ENCODE data around the gene TXLNA.
"Not testable (repeated sequence)": the region's sequence is repeated elsewhere in the genome, so short reads cannot be mapped to it uniquely, and the experiment has no call there.

TXLNA gene

DNA sequence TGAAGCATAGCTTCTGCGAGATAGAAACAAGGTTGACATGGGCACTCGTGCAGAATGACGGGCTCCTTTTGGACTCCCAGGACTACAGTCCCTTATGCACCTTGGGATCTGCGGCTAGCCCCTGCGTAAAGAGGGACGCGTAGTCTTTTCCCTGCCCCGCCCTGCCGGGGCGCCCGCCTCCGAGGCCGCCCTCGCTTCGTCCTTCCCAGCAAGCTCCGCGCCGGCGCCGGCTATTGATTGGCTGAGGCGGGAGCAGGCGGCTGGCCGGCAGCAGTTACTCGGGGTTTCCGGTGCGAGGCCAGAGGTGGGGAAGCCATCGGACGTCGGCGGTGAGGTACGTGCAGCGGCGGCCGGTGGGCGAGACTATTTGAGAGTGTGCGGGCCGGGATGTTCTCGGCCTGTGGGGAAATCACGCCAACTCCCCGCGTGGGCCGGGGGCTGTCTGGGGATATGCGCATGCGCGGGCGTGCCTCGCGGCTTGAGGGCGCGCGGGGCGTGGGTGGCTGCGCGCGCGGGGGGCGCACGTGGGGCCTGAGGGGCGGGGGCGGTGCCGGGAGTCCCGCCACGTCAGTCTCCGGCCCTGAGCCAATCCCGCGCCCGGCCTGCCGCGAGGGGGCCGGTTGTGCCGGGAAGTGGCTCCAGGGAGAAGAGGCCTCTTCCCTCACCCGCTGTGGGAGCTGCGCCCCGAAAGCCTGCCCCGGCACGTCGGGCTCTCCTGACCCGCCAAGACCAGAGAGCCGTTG is at the start of gene TXLNA:
Gene TXLNA (plus strand): TSS at position 233 of the 743 bp plus-strand sequence. CDS start 671 bp downstream, outside the sequence.
- peak; percentile 94 for DNase-seq
- in situ Hi-C loops (cut with MboI; ENCODE audit: low pct_unique_long_range_greater_than_20kb, low sequenced_read_pairs): no loop called here

DNA sequence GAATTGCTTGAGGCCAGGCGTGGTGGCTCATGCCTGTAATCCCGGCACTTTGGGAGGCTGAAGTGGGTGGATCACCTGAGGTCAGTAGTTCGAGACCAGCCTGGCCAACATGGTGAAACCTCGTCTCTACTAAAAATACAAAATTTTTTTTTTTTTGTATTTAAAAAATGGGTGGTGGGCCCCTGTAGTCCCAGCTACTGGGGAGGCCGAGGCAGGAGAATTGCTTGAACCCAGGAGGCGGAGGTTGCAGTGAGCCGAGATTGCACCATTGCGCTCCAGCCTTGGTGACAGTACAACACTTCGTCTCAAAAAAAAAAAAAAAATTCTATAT is 45.6 kb upstream of the TXLNA start:
- in situ Hi-C loops (cut with MboI; ENCODE audit: low pct_unique_long_range_greater_than_20kb, low sequenced_read_pairs); DNase-seq: not testable (repeated sequence)

DNA sequence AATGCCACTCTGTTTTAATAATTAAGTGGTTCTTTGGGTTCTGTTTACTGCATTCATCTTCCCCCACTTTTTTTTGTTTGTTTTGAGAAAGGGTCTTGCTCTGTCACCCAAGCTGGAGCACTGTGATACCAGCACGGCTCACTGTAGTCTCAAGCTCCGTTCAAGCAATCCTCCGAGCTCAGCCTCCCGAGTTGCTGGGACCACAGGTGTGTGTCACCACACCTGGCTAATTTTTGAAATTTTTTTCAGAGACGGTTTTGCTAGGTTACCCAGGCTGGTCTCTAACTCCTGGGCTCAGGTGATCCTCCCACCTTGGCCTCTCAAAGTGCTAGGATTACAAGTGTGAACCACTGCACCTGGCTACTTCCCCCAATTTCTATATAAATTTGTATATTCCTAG is 42.4 kb upstream of the TXLNA start:
- DNase-seq: no peak
- in situ Hi-C loops (cut with MboI; ENCODE audit: low pct_unique_long_range_greater_than_20kb, low sequenced_read_pairs): no loop called here

DNA sequence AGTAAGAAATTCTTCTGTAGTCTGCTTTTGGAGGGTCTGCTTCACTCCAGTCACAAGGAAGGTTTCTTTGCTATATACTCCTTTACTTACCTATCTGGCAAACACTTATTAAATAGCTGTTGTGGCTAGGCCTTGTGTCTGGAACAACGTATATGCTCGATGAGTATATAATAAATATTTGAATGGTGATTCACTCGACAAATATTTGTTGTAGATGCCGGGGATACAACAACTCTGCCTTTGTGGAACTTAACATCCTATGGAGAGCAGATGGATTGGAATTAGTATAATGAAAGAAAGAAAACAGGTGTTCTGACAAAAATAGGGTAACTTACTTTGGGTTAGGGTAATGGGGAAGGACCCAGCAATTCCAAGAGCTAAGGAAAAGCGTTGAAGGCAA is 40.5 kb upstream of the TXLNA start:
- no peak for DNase-seq

DNA sequence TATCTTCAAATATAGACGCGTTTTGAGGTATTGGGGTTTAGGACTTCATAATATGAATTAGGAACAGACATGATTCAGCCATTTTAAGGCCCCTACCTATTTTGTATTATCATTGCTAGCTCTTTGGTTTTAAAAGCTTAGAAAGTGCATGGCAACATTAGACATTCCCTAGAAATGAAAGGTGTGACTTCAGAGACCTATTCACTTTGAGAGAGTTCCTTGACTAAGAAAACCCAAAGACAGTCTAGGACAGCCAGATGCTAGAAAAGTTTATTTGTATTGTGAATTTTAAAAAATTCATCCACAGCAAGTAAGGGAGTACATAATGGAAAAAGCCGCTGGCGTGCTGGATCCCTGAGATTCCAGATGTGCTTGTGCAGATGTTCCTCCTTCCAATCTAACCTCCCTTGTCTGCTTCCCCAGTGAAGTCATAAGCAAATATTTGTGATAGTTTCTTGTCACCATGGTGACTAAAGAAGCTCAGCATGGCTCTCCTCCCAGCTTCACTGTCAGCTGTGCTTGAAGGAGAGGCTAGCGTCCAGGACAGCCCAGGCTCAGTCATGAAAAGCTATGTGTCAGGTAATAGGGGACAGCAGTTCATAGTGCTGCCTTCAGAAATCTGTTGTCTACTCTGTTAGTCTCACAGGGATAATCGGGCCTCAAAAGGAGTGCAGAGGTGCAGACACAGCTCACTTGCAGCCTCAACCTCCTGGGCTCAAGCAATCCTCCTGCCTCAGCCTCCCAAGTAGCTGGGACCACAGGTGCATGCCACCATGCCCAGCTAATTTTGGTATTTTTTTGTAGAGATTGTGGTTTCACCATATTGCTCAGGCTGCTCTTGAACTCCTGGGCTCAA is 36.8 kb upstream of the TXLNA start:
- in situ Hi-C loops (cut with MboI; ENCODE audit: low pct_unique_long_range_greater_than_20kb, low sequenced_read_pairs): no loop called here
- DNase-seq: peak; percentile 17

More for the DNA sequence above, 40.5 kb upstream of the TXLNA start:
- in situ Hi-C loops (cut with MboI; ENCODE audit: low pct_unique_long_range_greater_than_20kb, low sequenced_read_pairs): no loop called here

DNA sequence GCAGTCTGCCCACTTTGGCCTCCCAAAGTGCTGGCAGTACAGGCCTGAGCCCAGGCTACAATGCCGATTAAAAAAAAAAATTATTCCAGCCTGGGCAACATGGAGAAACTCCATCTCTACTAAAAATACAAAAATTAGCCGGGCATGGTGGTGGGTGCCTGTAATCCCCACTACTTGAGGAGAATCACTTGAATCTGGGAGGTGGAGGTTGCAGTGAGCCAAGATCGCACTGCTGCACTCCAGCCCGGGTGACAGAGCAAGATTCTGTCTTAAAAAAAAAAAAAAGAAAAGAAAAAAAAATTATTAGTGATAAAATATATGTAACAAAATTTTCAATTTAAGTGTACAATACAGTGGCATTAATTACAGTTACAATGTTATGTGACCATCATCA is 36.2 kb upstream of the TXLNA start:
- DNase-seq; in situ Hi-C loops (cut with MboI; ENCODE audit: low pct_unique_long_range_greater_than_20kb, low sequenced_read_pairs): not testable (repeated sequence)

DNA sequence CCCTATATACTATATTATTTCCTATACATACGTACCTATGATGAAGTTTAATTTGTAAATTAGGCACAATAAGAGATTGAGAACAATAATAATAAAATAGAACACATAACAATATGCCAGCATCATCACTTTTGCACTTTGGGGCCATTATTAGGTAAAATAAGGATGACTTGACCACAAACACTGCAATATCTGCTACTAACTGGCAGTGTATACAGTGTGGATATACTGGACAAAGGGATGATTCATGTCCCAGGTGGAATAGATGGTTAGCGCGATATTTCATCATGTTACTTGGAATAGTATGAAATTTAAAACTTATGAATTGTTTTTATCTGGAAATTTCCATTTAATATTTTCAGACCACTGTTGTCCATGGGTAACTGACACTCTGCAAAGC is 35.4 kb upstream of the TXLNA start:
- DNase-seq: no peak
- in situ Hi-C loops (cut with MboI; ENCODE audit: low pct_unique_long_range_greater_than_20kb, low sequenced_read_pairs): no loop called here

DNA sequence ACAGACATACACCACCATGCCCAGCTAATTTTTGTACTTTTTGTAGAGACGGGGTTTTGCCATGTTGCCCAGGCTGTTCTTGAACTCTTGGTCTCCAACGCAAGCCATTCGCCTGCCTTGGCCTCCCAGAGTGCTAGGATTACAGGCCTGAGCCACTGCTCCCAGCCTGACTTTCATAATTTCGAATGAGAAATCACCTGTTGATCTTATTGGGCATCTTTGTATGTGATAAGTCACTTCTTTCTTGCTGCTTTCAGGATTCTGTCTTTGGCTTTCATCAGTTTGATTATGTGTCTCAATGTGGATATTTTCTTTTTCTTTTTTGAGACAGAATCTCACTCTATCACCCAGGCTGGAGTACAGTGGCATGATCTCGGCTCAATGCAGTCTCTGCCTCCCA is 31.7 kb upstream of the TXLNA start:
- in situ Hi-C loops (cut with MboI; ENCODE audit: low pct_unique_long_range_greater_than_20kb, low sequenced_read_pairs); DNase-seq: not testable (repeated sequence)

DNA sequence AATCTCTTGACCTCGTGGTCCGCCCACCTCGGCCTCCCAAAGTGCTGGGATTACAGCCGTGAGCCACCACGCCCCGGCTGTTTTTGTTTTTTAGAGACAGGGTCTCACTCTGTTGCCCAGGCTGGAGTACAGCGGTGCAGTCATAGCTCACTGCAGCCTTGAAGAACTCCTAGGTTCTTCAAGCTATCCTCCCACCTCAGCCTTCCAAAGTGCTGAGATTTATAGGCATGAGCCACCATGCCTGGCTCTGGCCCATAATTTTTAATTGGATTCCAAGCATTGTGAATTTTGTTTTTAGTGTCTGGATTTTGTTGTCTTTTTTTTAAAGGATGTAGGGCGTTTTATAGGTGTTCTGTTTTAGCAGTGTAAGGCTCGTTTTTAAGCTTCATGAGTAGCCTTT is 28.6 kb upstream of the TXLNA start:
- in situ Hi-C loops (cut with MboI; ENCODE audit: low pct_unique_long_range_greater_than_20kb, low sequenced_read_pairs): no loop called here
- no peak for DNase-seq

DNA sequence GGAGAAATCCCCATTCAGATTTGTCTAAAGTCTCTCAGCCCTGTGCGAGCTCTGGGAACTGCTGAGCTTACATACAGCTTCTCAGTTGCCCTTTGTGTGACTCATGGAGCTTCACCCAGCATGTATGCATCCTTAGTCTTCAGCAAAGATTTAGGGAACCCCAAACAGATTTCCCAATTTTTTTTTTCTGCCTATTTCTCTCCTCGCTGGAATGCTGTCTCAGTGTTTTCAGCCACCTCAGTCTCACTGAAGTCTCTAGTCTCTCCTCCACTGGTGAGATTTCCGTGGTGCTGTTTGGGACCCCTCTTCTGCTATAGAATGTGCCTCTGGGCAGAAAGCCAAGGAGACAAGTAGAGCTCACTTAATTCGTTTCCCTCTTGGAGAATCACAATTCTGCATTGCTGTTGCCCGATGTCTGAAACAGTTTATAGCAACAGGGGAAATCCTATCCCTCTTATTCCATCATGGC is 28.1 kb upstream of the TXLNA start:
- in situ Hi-C loops (cut with MboI; ENCODE audit: low pct_unique_long_range_greater_than_20kb, low sequenced_read_pairs): no loop called here
- no peak for DNase-seq

DNA sequence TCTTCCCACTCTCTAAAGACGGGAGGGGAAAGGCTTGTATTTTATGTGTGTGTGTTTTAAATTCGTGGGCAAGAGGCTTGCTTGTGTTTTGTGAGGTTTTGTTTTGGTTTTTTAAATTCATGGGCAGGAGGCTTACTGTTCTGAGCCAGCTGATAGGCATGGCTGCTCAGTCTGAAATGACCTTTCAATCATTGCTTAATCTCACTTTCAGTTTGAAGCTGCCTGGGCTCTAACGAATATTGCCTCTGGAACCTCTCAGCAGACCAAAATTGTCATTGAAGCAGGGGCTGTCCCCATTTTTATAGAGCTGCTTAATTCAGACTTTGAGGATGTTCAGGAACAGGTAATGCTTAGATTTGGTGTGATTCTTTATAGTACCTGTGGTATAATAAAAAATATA is 20.3 kb upstream of the TXLNA start:
- DNase-seq: no peak
- in situ Hi-C loops (cut with MboI; ENCODE audit: low pct_unique_long_range_greater_than_20kb, low sequenced_read_pairs): no loop called here

DNA sequence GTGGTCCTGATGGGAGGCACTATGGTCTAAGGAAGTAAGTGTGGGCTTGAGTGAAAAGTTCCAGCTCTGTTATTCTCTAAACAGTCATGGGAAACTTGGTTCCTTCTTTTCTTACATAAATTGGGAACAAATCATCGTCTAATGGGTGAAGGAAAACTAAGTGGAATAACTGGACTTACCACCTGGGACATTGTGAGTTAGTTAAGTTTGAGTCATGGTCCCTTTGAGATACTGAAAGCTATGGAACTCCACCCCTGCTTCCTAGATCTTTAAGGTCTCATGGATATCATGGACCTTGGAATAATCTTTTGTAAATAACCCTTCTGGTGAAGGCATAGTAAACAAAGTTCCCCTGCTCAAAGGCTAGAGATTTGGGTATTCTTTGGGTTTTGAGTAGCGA is 16.1 kb upstream of the TXLNA start:
- in situ Hi-C loops (cut with MboI; ENCODE audit: low pct_unique_long_range_greater_than_20kb, low sequenced_read_pairs): no loop called here
- no peak for DNase-seq

DNA sequence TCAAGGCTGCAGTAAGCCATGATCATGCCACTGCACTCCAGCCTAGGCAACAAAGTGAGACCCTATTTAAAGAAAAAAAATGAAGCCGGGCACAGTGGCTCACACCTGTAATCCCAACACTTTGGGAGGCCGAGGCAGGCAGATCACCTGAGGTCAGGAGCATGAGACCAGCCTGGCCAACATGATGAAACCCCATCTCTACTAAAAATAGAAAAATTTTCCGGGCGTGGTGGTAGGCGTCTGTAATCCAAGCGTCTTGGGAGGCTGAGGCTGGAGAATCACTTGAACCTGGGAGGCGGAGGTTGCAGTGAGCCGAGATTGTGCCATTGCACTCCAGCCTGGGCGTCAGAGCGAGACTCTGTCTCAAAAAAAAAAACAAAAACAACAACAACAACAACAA is 13.8 kb upstream of the TXLNA start:
- in situ Hi-C loops (cut with MboI; ENCODE audit: low pct_unique_long_range_greater_than_20kb, low sequenced_read_pairs): not testable (repeated sequence)

DNA sequence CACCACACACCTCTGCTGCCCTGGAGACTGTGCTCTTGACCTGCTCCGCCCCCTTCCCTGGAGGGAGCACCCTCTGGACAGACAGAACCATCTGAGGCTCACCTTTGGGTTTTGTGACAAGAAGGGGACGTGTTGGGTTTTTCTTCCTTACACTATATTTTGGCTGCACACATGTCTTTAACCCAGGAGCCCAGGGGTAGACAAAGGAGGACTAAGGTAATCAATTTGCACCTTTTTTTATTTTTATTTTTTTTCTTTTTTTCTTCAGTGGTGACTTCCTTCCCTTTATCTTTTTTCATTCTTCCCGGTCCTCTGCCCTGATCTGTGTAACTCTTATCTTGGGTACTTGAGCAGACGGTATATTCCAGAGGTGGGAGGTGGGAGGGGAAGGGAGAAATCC is 8.5 kb upstream of the TXLNA start:
- in situ Hi-C loops (cut with MboI; ENCODE audit: low pct_unique_long_range_greater_than_20kb, low sequenced_read_pairs): no loop called here

More for the DNA sequence above, 13.8 kb upstream of the TXLNA start:
- DNase-seq: not testable (repeated sequence)

DNA sequence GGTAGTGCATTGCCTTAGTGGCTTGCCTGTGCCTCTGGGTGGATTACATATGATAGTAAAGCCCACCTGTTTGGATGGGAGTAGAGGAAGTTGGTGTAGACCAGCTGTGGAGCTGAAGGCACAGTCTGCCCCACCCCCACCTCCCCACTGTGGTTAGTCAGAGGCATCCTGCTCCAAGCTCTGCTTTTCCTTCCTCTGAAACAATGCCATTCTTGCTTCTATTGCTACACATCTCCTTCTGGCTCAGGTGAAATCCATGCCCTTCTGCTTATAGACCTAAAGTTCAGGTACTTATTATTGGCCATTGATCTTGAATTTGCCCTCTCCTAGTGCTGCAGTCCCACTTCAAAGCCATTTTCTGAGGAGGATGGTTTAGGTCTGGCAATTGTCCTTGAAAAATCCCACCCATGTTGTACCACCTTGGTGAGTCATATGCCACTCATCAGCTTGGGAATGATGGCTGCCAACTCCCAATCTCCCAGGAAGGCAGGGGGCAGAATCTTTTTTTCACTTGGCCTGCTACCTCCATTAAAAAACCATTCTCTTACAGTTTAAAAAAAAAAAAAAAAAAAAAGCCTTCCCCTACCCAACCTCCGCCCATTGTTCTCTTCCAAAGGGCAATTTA is 6.7 kb upstream of the TXLNA start:
- DNase-seq: peak; percentile 54
- in situ Hi-C loops (cut with MboI; ENCODE audit: low pct_unique_long_range_greater_than_20kb, low sequenced_read_pairs): no loop called here

More for the DNA sequence above, 8.5 kb upstream of the TXLNA start:
- no peak for DNase-seq

DNA sequence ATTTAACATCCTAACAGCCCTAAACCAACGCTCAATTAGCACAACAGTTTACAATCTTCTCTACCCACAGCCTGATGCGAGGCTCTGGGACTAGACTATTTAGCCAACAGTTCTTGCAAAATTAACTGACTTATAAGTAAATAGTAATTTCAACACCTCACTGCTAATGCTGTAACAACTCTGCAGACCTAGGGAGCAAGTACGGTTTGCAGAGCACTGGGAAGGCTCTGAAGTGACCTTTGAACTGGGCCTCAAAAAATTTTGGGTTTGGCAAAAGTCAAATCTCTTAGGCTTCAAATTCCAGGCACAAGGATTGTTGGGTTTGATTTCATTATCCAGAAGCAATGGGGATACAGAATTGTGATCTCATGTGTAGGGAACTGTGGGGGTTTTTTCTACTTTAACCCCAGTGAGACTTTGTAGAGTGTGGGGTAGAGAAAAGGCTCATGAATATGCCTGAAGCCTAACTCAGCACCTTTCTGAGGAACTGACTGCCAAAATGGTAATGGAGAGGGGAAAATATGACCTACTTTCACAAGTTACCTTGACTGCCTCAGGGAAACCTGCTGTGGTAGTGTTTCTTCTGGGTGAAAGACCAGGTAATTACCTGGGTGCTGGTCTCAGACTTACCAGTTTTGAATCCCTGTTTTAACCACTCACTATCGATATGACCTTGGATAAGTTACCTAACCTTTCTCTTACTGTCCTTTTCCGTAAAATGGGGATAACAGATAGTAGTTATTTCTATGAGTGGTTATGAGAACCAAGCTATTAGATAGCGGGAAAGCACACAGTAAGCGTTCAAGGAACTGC is 889 bp upstream of the TXLNA start:
- in situ Hi-C loops (cut with MboI; ENCODE audit: low pct_unique_long_range_greater_than_20kb, low sequenced_read_pairs): no loop called here
- DNase-seq: no peak

DNA sequence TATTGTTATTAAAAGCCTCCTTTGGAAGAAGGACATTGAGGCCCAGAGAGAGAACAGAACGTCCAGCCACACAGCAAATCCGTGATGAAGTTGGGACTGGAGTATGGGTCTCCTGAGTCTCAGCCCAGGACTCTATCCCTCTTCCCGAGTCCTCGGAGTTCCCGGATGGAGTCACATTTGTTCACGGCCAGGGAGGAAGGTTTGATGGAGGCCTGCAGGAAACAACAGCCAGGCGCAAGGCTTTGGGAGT is 357 bp upstream of the TXLNA start:
- in situ Hi-C loops (cut with MboI; ENCODE audit: low pct_unique_long_range_greater_than_20kb, low sequenced_read_pairs): no loop called here
- no peak for DNase-seq

DNA sequence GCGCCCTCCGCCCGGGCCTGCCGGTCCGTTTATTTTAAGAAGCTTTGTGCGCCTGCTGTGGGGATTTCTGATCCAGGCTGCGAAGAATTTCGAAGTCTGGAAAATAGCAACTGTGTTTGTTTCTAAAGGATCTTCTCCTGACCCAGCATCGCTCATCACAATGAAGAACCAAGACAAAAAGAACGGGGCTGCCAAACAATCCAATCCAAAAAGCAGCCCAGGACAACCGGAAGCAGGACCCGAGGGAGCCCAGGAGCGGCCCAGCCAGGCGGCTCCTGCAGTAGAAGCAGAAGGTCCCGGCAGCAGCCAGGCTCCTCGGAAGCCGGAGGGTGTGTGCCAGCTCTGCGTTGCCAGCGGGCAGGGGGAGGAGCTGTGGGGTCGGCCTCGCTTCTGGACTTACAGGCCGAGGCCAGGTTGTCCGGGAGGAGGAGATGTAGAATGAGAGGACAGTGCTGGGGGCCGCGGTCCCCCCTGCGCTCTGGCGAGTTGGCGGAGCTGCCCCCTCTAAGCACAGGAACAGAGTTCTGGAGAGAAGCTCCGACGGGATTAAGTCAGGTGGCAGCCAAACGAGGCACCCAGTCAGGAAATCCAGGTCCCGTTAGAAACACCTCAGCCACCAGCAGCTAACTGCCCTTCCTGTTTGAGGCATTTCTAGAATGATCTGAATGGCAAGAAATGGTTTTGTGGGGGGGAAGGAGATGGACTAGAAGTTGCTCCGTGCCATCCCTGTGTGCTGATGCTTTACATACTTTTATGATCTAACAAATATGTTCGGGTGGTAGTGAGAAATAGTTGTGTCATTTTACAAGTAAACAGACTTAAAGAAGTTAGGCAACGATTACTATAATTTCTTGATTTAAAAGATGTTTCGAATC is 948 bp downstream of the TXLNA start:
- in situ Hi-C loops (cut with MboI; ENCODE audit: low pct_unique_long_range_greater_than_20kb, low sequenced_read_pairs): no loop called here
- DNase-seq: no peak

DNA sequence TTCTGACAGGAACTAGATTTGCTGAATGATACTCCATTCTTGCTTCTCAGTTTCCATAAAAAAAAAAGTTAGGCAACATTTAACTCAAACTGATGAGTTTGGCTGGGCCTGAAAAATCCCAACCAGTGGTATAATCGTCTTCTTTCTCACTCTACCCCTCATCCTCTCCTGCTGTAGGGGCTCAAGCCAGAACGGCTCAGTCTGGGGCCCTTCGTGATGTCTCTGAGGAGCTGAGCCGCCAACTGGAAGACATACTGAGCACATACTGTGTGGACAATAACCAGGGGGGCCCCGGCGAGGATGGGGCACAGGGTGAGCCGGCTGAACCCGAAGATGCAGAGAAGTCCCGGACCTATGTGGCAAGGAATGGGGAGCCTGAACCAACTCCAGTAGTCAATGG is 1.6 kb downstream of the TXLNA start:
- in situ Hi-C loops (cut with MboI; ENCODE audit: low pct_unique_long_range_greater_than_20kb, low sequenced_read_pairs): no loop called here
- no peak for DNase-seq

Data from KBM-7 (cell line).